Heart left ventricle (tissue), 16 donors: Measurements from ENCODE around the gene ARMH3. TPM values are rescaled to one million over a fixed set of nuclear protein-coding genes. Genes with fewer than 3 reads are reported as not detected.

Experiments used
- ATAC-seq, 4 donors: fragments of 200-7000 bp; cut with Tn5 transposase; one replicate each; pipeline ENCODE4 v1.9.1; 2020 to 2022; ENCODE audit warnings: moderate library complexity in 4 of 4, mild to moderate bottlenecking in 3 of 4, moderate number of reproducible peaks in 1 of 4
- DNase-seq, 5 donors: peaks; one replicate each; pipeline ENCODE4 v3.0.0-alpha.2; 2020
- H3K27ac ChIP-seq, 12 donors: fragments of 200-600 bp; sonication (generic) in 4 of 12; one replicate each; pipeline versions ENCODE4 v1.5.0 to v1.8.0; 2016 to 2022; ENCODE audit warnings: mild to moderate bottlenecking in 2 of 12
- H3K27me3 ChIP-seq, 9 donors: fragments of 200-600 bp; sonication (generic) in 2 of 9; one replicate each; pipeline versions ENCODE4 v1.5.1 to v1.8.0; 2016 to 2022; ENCODE audit warnings: mild to moderate bottlenecking in 3 of 9
- H3K36me3 ChIP-seq, 9 donors: fragments of 200-600 bp; sonication (generic) in 2 of 9; one replicate each; pipeline versions ENCODE4 v1.5.0 to v1.8.0; 2018 to 2022; ENCODE audit warnings: mild to moderate bottlenecking in 2 of 9
- H3K4me1 ChIP-seq, 12 donors: fragments of 200-600 bp; sonication (generic) in 4 of 12; one replicate each; pipeline versions ENCODE4 v1.5.0 to v1.8.0; 2016 to 2022; ENCODE audit warnings: mild to moderate bottlenecking in 3 of 12
- H3K4me3 ChIP-seq, 12 donors: fragments of 200-600 bp; sonication (generic) in 4 of 12; one replicate each; pipeline versions ENCODE4 v1.5.0 to v1.8.0; 2017 to 2022; ENCODE audit warnings: mild to moderate bottlenecking in 9 of 12, moderate library complexity in 4 of 12
- H3K9me3 ChIP-seq, 12 donors: fragments of 200-600 bp; sonication (generic) in 4 of 12; one replicate each; pipeline versions ENCODE4 v1.5.0 to v1.8.0; 2016 to 2022; ENCODE audit warnings: mild to moderate bottlenecking in 1 of 12
- CTCF ChIP-seq, 12 donors: fragments of 200-600 bp; sonication (generic) in 4 of 12; IDR thresholded peaks; one replicate each; pipeline versions ENCODE4 v1.5.0 to v1.8.0; 2018 to 2022; ENCODE audit warnings: antibody characterized with exemption in 12 of 12, mild to moderate bottlenecking in 5 of 12
- POLR2A ChIP-seq, 2 donors: fragments of 450-650 bp; IDR thresholded peaks; one replicate each; pipeline ENCODE4 v1.6.1; 2017; ENCODE audit warnings: antibody characterized with exemption in 2 of 2, mild to moderate bottlenecking in 2 of 2, moderate library complexity in 2 of 2
- WGBS, 4 donors: extraction: QIAGEN DNeasy Blood & Tissue Kit in 2 of 4; methylation state at CpG; one replicate each; pipeline versions ENCODE4 v1.1.5 to v1.1.7; 2013 to 2018; 5-methylcytosine and 5-hydroxymethylcytosine counted together
- intact Hi-C, 10 donors: fragments of 100-400 bp; cut with DNase I; formaldehyde crosslinking; loops; one replicate each; pipeline versions ENCODE4 v1.11.1 to v1.14.2; 2022
- polyA plus RNA-seq, 2 donors: library from polyadenylated mRNA; stranded (reverse); fragments of 200-250 nt; gene quantifications; one replicate each; pipeline ENCODE4 v1.2.3, GENCODE V29; 2013
- total RNA-seq, 9 donors: library from RNA; depleted of rRNA in 2 of 9; stranded (reverse); fragments of >200 nt in 2 of 9; fragmentation: NEBNext Ultra II Directional in 3 of 9; extraction: Animal tissue kit (Norgen Biotek cat#: 25700) in 3 of 9; gene quantifications; one replicate each; pipeline versions ENCODE4 v1.1.0 to v1.2.4, GENCODE V29; 2016 to 2023
- donor health status: ischemic (EF 13 %, LVEDD 7.1; RV severe dilation, severe dysfunction).
- donor health status: healthy with polysubstance abuse.
- donor health status: DM: no; HTN: yes; CAD: no.
- donor health status: DM: no; HTN: no; CAD: no.
- donor health status: ischemic (EF 25% LVEDD 6.9; RV normal size, moderate dysfunction).
- donor health status: ischemic (EF 25% LVEDD 5.7; RV mildly dilated, moderate dysfunction).
- donor health status: healthy.
- donor health status: DM: yes; HTN: yes; CAD: no.
- donor health status: ischemic (EF 35%, LVEDD 5.7; RV mildly dilated, moderate dysfunction).
- donor health status: nonischemic (EF 11% LVEDD 7.7; RV severe dilation, severe dysfunction).
- donor health status: DM: yes; HTN: yes; CAD: no.
- donor health status: PGD.
- donor health status: ischemic (EF 29% LVEDD 5.4; RV normal size, mild dysfunction).
- donor health status: nonischemic (EF 23%, LVEDD 6.1; RV moderate dilation, normal function).

The ARMH3 gene
- total and polyA plus RNA-seq, 11 donors = 28.5 to 84.2 (median 43.9) TPM

GRCh38 chr10:101974091-101974971, 81.6 kb downstream of the ARMH3 start:
- TF ChIP-seq POLR2A (IDR thresholded peaks at IDR 0.05) = no peak
- no peak for TF ChIP-seq CTCF (IDR thresholded peaks at IDR 0.05)
- peak overlapping the region in 3 of 12 donors; percentile 4 to 22 (median 9) for H3K4me3 ChIP-seq
- intact Hi-C loops = no loop called here
- ATAC-seq (peak in 3 of 4 donors; percentile 46 to 68 (median 53)), DNase-seq (peak in 1 of 5 donors; percentile 25)
- 66 to 76% (median 72%) methylated on average over 6 of the region's 6 CpGs for WGBS, 4 donors
- no peaks in the 10 kb centered on the region for H3K9me3 ChIP-seq
- H3K27me3 ChIP-seq = no peaks in the 10 kb centered on the region
- peaks cover 0 to 47% (median 25%) of the 10 kb centered on the region in 12 donors for H3K4me1 ChIP-seq
- H3K36me3 ChIP-seq = peaks cover 0 to 61% (median 36%) of the 10 kb centered on the region in 9 donors
- H3K27ac ChIP-seq = peak overlapping the region in 11 of 12 donors; percentile 10 to 84 (median 42)

GRCh38 chr10:101972761-101973160, 83.2 kb downstream of the ARMH3 start:
- Histone ChIP-seq H3K4me1 (peaks cover 5 to 55% (median 32%) of the 10 kb centered on the region in 12 donors), H3K4me3 (no peak overlapping the region), H3K27me3 (no peaks in the 10 kb centered on the region), H3K9me3 (no peaks in the 10 kb centered on the region), H3K27ac (peak overlapping the region in 3 of 12 donors; percentile 30 to 84 (median 68)), H3K36me3 (peaks cover 0 to 65% (median 37%) of the 10 kb centered on the region in 9 donors)
- no peak for DNase-seq
- intact Hi-C loops = no loop called here
- 72 to 84% (median 81%) methylated on average over 9 of the region's 9 CpGs for WGBS, 4 donors
- ATAC-seq = no peak
- TF ChIP-seq POLR2A (IDR thresholded peaks at IDR 0.05) = no peak
- TF ChIP-seq CTCF (IDR thresholded peaks at IDR 0.05) = no peak

- Histone ChIP-seq H3K27ac (peak overlapping the region; percentile 34 to 91 (median 56)), H3K27me3 (no peaks in the 10 kb centered on the region), H3K4me1 (peaks cover 5 to 75% (median 31%) of the 10 kb centered on the region in 12 donors), H3K36me3 (peaks cover 0 to 53% (median 23%) of the 10 kb centered on the region in 9 donors), H3K4me3 (peak overlapping the region in 1 of 12 donors; percentile 9), H3K9me3 (no peaks in the 10 kb centered on the region)
- intact Hi-C loops = loop anchor here in 5 of 10 donors (5.0 to 10.0 kb wide), 3 partner anchors 72 to 77 kb away; no protein-coding TSS in a partner anchor
- peak in 2 of 4 donors; percentile 21 to 33 for ATAC-seq
- DNase-seq = no peak
- WGBS, 4 donors = 21 to 30% (median 25%) methylated on average over 4 of the region's 4 CpGs
- TF ChIP-seq POLR2A (IDR thresholded peaks at IDR 0.05) = no peak
- no peak for TF ChIP-seq CTCF (IDR thresholded peaks at IDR 0.05)
These were observed 86.5 kb downstream of the ARMH3 start for GRCh38 chr10:101969412-101969922.

GRCh38 chr10:101968940-101969321, 87.0 kb downstream of the ARMH3 start:
- H3K4me1 ChIP-seq = peaks cover 5 to 69% (median 25%) of the 10 kb centered on the region in 12 donors
- DNase-seq = no peak
- ATAC-seq = no peak
- intact Hi-C loops = loop anchor here in 5 of 10 donors (5.0 to 10.0 kb wide), 3 partner anchors 72 to 77 kb away; no protein-coding TSS in a partner anchor
- peaks cover 0 to 53% (median 23%) of the 10 kb centered on the region in 9 donors for H3K36me3 ChIP-seq
- WGBS, 4 donors = 61 to 74% (median 68%) methylated on average over 1 of the region's 1 CpG
- TF ChIP-seq CTCF (IDR thresholded peaks at IDR 0.05) (no peak), POLR2A (IDR thresholded peaks at IDR 0.05) (no peak)
- no peaks in the 10 kb centered on the region for H3K27me3 ChIP-seq
- H3K4me3 ChIP-seq = peak overlapping the region in 1 of 12 donors; percentile 9
- peak overlapping the region; percentile 34 to 91 (median 62) for H3K27ac ChIP-seq
- no peaks in the 10 kb centered on the region for H3K9me3 ChIP-seq
